Measurements from ENCODE around the gene ACVR1C. TPM values are rescaled to one million over a fixed set of nuclear protein-coding genes. Genes with fewer than 3 reads are reported as not detected.

The ACVR1C gene
- total and polyA plus RNA-seq, 2 experiments from 2014 or later, result 1.3 to 3.0 TPM

GRCh38 chr2:157476953-157477709 lies 151.5 kb downstream of the ACVR1C start:
- Histone ChIP-seq H3K9me3 (ENCODE audit: low read depth) (no peaks in the 10 kb centered on the region), H3K4me1 (ENCODE audit: insufficient read depth) (no peaks in the 10 kb centered on the region), H4K20me1 (ENCODE audit: insufficient read depth, poor library complexity, severe bottlenecking) (no peaks in the 10 kb centered on the region), H3K4me2 (no peak overlapping the region), H3K4me3 (no peak overlapping the region), H3K27me3 (no peaks in the 10 kb centered on the region), H2AFZ (no peak overlapping the region), H3K27ac (no peak overlapping the region), H3K9me2 (replicated peaks; ENCODE audit: insufficient read depth) (no peaks in the 10 kb centered on the region), H3K36me3 (replicated peaks; ENCODE audit: insufficient read depth, low read depth) (no peaks in the 10 kb centered on the region), H3K79me2 (no peaks in the 10 kb centered on the region)
- DNase-seq (ENCODE audit: low spot score), result no peak
- TF ChIP-seq EZH2 (IDR thresholded peaks at IDR 0.05; ENCODE audit: borderline replicate concordance) (no peak), EZH2phosphoT487 (IDR thresholded peaks at IDR 0.05; ENCODE audit: low read depth, severe bottlenecking, unreplicated experiment) (no peak), CTCF (IDR thresholded peaks at IDR 0.05; ENCODE audit: poor library complexity) (no peak)

Other genes with a start within 250 kb of the ACVR1C start
- gene CYTIP, start 184.8 kb downstream of the ACVR1C start, total RNA-seq, result 3.7 and 4.0 TPM in 2 replicates
- gene CYTIP, start 184.8 kb downstream of the ACVR1C start, polyA plus RNA-seq, result 0.28 and 1.6 TPM in 2 replicates
- gene ACVR1, start 247.5 kb upstream of the ACVR1C start, total RNA-seq, result 19.1 and 19.6 TPM in 2 replicates
- gene ACVR1, start 247.5 kb upstream of the ACVR1C start, polyA plus RNA-seq, result 16.9 and 20.1 TPM in 2 replicates

Measured in hepatocyte (in vitro differentiated cells).